KBM-7 (cell line): Measurements from ENCODE around the gene ZNF428.

ENCODE experiments used
- DNase-seq: peaks from one replicate; pipeline ENCODE4 v3.0.0-alpha.2; 2015
- in situ Hi-C: fragments of 300-500 bp; cut with MboI; formaldehyde crosslinking; loops from 2 replicates; pipeline ENCODE4 v1.14.3; 2020; ENCODE audit warnings: low sequenced_read_pairs, low pct_unique_long_range_greater_than_20kb, mixed read lengths

The ZNF428 gene

DNA sequence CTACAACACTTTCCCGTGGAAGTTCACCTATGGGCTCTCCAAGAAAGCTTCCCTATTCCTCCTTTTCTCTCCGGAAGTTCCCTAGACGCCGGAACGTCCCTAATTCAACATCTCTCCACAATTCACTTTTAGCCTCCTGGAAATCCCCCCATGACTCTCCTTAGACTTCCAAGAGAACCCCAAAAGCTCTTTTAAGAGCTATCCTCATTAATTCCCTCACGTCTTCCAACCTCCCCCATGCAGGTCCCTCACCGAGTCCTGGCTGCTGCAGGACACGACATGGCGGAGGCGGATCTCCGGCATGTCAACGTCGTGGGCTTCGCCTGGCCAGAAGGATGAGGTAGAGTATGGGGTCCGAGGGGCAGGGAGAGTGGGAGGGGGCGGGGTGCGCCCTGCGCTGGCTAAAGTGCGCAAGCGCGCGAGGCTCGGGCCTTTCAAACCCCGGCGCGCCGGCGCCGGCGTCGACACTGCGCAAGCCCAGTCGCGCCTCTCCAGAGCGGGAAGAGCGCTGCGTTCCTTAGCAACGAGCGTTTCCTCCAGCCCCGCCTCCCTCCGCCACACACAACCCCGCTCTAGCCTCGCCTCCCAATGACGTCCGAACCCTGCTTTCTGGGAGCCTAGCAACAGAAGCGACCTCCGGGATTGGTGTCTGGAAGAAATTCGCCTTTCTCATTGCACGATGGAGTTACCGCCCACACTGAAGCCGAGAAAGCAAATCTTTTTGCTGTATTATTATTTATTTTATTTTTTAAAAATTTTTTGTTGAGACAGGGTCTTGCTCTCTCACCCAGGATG lies 44.1 kb downstream of the ZNF428 start, which contains the start of the genes PINLYP and XRCC1:
Gene PINLYP, plus strand, starts transcription at position 646 of the 795 bp plus-strand sequence. CDS start 1,391 bp downstream, outside the sequence.
Gene XRCC1, minus strand, starts transcription at position 372 of the 795 bp plus-strand sequence. Its CDS starts 69 bp downstream, at position 303.
- in situ Hi-C loops = no loop called here
- DNase-seq = peak; percentile 99

DNA sequence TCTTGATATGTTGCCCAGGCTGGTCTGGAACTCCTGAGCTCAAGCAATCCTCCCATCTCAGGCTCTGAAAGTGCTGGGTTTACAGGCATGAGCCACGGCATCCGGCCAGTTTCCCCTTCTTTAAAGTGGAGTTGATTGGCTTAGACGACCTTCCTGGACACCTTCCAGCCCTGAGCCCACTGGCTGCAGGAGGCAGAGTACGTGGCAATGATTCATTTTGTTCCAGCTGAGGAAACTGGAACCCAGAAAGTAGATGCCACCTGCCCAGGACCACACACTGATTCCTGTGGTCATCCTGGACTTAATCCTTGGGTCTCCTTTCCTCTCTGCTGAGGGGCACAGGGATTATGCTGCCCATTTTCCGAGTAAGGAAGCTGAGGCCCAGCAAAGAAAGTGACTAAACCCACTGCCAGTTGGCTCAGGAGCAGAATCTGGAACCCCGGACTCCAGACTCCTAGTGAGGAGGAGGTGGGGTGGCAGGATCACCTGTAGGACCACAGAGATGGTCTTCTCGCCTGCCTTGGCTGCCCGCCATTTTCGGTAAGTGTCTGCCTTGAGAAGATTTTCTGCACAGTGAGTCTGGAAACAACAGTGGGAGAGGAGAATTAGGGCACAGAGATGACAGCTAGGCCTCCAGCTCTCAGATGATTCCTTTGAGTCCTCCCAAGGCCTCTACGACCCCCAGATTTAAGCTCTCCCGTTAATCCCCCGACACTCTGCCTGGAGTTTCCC lies 44.8 kb downstream of the ZNF428 start:
- no peak for DNase-seq

DNA sequence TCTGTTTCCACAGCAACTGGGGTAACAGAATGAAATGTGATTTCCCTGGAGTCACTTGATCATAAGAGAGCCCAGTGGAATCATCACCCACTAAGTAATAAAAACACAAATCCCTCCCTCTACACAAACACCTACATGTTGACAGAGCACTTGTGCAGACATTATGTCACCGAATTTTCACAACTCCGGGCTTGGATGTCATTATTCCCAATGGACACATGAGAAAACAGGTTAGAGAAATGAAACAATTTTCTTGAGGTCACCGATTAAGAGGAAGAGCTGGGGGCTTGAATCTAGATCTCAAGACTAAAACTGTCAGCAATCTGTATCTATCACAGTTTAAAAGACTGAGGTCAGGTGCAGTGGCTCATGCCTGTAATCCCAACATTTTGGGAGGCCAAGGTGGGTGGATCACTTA lies 47.2 kb downstream of the ZNF428 start:
- no peak for DNase-seq
- in situ Hi-C loops = no loop called here

More for the DNA sequence above, 44.8 kb downstream of the ZNF428 start:
- in situ Hi-C loops = no loop called here

DNA sequence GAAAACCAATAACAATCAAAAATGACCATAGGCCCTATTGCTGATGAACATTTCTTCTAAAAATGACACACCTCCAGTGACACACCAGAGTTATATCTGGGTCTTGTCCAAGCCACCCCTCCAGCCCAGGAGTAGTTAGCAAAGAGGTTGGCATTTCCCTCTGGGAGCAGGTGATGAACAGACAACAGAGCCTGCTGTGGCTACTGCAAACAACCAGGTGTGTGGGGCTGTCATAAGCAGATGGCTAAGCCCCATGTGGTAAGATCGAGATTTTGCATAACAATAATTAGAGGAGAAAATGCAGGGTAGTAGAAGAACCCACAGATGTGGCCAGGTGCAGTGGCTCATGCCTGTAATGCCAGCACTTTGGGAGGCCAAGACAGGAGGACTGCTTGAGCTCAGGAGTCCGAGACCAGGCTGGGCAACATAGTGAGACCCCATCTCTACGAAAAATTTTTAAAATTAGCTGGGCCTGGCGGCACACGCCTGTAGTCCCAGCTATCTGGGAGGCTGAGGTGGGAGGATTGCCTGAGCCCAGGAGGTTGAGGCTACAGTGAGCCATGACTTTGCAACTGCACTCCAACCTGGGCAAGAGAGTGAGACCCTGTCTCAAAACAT lies 49.1 kb downstream of the ZNF428 start:
- DNase-seq = no peak

DNA sequence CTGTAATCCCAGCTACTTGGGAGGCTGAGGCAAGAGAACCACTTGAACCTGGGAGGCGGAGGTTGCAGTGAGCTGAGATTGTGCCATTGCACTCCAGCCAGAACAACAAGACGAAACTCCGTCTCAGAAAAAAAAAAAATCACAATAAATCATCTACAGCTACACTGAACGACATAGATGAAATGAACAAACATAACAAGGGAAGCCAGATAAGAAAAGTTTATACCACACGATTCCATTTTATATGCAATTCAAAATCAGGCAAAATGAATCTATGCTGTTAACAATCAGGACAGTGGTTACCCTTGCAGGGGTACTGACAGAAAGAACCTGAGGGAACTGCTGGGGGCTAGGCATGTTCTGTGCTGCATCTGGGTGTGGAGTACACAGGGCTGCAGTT lies 49.8 kb downstream of the ZNF428 start:
- DNase-seq = no peak
- in situ Hi-C loops = no loop called here

More for the DNA sequence above, 49.1 kb downstream of the ZNF428 start:
- in situ Hi-C loops = no loop called here

DNA sequence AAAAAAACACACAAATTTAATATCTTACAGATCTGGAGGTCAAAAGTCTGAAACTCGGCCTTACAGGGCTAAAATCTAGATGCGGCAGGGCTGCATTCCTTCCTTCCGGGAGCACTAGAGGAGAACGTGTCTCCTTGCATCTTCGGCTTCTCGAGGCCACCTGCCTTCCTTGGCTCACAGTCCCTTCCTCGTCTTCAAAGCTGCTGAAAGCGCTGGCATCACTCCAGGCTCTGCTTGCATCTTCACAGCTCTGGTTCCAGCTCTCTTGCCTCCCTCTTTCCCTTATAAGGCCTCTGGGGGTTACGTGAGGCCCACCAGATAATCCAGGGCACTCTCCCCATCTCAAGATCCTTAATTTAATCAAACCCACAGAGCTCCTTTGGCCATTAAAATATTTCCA lies 54.6 kb downstream of the ZNF428 start:
- in situ Hi-C loops = no loop called here
- DNase-seq = no peak

DNA sequence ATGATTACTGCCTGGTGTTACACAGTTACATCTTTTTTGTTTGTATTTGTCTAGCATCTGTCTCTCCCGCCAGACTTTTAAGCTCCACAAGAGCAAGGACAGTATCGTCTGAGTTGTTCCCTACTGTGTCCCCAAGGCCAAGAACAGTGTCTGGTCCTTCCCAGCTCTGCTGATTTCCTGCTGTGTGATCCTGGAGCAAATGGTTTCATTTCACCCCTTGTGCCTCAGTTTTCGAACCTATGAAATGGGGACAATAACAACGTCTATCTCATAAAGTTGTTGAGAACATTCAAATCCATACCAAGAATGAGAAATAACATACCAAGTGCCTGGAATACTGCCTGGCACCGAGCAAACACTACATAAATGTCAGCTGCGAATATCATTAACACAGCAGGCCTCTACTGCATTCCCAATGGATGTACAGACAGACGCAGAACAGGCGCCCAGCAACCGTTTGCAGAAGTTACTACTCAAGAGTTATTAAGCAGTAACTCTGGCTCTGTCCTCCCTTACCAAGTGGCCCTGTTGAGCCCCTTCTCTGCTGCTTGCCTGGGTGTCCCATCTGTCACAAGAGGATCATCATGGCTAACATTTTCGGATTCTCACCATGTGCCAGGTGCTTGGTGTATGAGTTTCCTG lies 55.5 kb downstream of the ZNF428 start:
- in situ Hi-C loops = no loop called here
- DNase-seq = no peak

DNA sequence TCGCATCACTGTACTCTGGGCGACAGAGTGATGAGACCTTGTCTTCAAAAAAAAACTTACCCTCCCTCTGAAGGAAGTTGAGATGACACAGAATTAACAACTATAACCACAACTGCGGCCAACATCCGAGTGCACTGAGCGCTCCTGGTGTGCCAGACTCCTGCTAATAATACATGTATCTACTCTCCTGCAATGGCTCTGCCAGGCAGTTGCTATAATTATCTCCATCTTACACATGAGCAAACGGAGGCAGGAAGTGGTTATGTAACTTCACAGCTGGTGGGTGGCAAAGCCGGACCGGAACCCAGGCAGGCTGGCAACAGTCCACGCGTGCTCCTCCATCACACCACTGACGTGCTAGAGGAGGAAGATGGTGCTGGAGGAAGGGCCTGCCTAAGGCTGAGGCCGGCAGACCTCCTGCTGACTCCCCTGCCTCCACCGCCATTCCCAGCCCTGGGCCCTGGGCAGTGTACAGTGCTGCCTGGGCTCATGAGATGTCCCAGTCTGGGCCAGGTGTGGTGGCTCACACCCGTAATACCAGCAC lies 56.7 kb downstream of the ZNF428 start:
- DNase-seq = peak; percentile 99
- in situ Hi-C loops = no loop called here

DNA sequence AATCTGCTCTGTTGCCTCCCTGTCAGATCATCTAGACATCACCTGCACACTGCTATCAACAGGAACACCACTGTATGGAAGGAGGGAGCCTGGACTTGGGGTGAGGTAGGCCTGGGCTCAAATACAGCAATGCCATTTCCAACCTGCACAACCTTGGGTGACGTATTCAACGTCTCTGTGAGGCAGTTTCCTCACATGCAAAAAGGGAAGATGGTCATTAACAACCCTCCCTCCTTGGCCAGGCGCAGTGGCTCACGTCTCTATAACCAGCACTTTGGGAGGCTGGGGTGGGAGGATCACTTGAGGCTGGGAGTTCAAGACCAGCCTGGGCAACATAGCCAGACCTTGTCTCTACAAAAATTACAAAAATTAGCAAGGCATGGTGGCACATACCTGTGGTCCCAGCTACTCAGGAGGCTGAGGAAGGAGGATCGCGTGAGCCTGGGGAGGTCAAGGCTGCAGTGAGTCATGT lies 57.2 kb downstream of the ZNF428 start:
- no peak for DNase-seq
- in situ Hi-C loops = no loop called here

DNA sequence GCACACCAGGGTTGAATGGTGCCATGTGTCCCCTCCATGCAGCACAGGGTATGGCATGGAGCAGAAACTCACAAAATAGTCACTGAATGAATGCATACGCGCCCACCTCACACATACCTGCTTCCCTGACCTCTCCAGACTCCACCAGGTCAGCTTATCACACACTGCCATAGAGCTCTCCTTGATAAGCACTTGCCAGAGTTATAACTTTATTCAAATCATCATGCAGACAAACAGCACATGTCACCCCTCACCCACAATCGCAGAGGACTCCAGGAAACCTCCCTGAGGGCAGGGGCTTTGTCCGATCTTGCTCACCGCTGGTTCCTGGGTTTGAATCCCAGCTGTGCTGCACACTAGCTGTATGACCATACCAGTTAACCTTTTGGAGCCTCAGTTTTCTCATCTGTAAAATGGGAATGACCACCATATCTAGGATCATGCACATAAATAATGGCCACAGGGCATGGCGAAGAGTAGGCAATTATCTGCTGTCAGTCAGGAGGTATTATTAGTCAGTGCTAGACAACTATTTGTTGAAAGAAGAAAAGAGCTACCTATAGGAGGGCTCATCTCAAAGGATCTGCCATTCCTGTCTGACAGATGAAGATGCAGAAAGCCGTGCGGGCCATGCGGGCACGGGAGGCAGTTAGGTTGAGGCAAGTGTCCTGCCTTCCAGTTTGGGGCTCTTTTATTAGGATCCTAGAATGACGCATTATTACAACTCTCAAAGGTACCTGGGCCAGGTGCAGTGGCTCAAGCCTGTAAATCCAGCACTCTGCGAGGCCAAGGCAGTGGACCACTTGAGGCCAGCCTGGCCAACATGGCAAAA lies 58.1 kb downstream of the ZNF428 start:
- in situ Hi-C loops = no loop called here

DNA sequence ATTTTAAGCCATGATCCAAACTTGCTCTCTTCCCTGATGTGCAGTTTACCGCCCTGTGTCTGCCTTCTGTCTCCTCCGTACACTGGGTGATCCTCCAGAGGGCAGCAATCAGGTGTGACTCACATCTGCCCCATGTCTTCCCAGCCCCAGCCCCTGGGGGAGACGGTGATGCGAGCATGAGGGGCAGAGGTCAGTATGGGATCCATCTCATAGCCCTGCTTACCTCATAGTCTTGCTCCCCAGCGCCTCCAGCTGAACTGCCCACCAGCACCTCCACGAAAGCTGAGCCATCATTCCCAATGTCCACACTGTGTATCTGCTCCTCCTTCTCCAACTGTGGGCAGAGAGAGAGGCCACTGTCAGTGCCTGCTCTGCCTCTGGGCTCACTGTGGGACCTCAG lies 58.7 kb downstream of the ZNF428 start:
- in situ Hi-C loops = no loop called here
- DNase-seq = no peak

More for the DNA sequence above, 58.1 kb downstream of the ZNF428 start:
- no peak for DNase-seq
